ENCODE data around the gene SLC7A6.

- TF ChIP-seq CTCF (IDR thresholded peaks at IDR 0.05): no peak
- no peak for TF ChIP-seq POLR2A (IDR thresholded peaks at IDR 0.05)
- TF ChIP-seq POLR2AphosphoS5 (IDR thresholded peaks at IDR 0.05): no peak
- TF ChIP-seq EP300 (IDR thresholded peaks at IDR 0.05): no peak
These were observed 17.7 kb upstream of the SLC7A6 start for GRCh38 chr16:68246666-68247065.

All from stomach (tissue), 4 donors.